VCaP (cell line): ENCODE data around the gene SAMD3.

Experiments used
- H3K27ac ChIP-seq: fragments of 450-650 bp; 2 replicates; pipeline ENCODE4 v1.5.1; 2017
- TF ChIP-seq, protein P1 (sequence below): fragments of 450-650 bp; conservative IDR thresholded peaks from 2 replicates; pipeline ENCODE4 v1.5.1; 2017; ENCODE audit warnings: mild to moderate bottlenecking, moderate library complexity

Gene SAMD3

DNA sequence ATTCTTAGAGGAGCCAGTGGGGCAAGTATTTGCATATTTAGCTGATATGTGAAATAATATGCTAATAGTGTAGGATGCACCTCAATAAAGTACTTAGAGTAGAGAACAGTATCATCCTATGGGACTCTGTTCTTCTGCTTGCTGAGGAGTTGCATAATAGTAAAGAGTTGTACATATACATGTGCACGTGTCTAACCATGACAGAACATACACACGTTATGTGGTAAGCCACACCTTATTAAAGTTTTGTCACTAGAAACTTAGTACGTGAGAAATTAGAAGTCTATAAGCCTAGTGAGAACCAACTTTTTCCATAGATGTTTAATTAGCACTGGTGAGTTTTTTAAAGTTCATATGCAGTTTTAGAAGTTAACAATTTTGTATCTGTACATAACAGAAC is 123.6 kb downstream of the SAMD3 start:
- no peak overlapping the region for H3K27ac ChIP-seq
- TF ChIP-seq, protein P1, sequence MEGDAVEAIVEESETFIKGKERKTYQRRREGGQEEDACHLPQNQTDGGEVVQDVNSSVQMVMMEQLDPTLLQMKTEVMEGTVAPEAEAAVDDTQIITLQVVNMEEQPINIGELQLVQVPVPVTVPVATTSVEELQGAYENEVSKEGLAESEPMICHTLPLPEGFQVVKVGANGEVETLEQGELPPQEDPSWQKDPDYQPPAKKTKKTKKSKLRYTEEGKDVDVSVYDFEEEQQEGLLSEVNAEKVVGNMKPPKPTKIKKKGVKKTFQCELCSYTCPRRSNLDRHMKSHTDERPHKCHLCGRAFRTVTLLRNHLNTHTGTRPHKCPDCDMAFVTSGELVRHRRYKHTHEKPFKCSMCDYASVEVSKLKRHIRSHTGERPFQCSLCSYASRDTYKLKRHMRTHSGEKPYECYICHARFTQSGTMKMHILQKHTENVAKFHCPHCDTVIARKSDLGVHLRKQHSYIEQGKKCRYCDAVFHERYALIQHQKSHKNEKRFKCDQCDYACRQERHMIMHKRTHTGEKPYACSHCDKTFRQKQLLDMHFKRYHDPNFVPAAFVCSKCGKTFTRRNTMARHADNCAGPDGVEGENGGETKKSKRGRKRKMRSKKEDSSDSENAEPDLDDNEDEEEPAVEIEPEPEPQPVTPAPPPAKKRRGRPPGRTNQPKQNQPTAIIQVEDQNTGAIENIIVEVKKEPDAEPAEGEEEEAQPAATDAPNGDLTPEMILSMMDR: no peak

DNA sequence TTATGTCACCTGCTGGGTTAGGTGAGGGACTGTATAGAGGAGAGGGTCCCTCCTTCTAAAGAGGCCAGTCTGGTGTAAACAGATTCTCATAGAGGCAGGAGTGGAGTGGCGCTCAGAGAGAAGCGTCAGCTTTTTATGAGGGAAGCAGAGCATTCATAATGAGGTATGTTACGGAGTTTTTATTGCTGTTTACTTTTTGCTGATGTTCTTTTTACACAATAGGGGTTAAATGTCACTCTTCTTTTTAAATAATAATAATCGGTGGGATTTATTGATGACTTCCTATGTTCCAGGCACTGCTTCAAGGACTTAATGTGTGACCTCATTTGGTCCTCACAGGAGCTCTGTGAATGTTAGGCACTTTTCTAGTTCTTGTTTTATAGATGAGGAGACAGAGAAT is 124.4 kb downstream of the SAMD3 start:
- H3K27ac ChIP-seq: peak overlapping the region; percentile 19; the same call in 1 of the 2 replicates
- TF ChIP-seq, protein P1: no peak
